Activated gamma-delta T cell treated with anti-CD3 and anti-CD28 coated beads, Interleukin-2, amount 50 U/mL, for 16 hours (primary cell): Measurements from ENCODE around the gene ZNF606.
A peak's percentile ranks its signal among the peaks of the same experiment; 100 is the strongest.
"Not testable (repeated sequence)": the region's sequence is repeated elsewhere in the genome, so short reads cannot be mapped to it uniquely, and the experiment has no call there.

Experiments
- DNase-seq: peaks from one replicate; pipeline ENCODE4 v3.0.0-alpha.2; 2020; ENCODE audit warnings: low read depth

The ZNF606 gene

GRCh38 chr19:58009666-58010301 is 7.2 kb upstream of the ZNF606 start:
- peak; percentile 45 for DNase-seq

GRCh38 chr19:58009301-58009665 is 6.7 kb upstream of the ZNF606 start:
- DNase-seq = no peak

DNA sequence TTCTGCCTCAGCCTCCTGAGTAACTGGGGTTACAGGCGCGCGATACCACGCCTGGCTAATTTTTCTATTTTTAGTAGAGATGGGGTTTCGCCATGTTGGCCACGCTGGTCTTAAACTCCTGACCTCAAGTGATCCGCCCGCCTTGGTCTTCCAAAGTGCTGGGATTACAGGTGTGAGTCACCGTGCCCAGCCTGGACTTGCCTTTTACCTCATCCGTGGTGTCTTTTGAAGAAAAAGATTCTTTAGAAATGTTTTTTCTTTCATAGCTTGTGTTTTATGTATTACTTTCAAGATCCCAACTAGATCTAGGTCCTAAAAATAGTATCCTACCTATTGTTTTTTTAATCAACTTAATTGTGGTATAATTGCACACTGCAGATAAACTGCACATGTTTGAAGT is 6.3 kb upstream of the ZNF606 start:
- not testable (repeated sequence) for DNase-seq

GRCh38 chr19:58007285-58007684 is 4.7 kb upstream of the ZNF606 start:
- DNase-seq = no peak

DNA sequence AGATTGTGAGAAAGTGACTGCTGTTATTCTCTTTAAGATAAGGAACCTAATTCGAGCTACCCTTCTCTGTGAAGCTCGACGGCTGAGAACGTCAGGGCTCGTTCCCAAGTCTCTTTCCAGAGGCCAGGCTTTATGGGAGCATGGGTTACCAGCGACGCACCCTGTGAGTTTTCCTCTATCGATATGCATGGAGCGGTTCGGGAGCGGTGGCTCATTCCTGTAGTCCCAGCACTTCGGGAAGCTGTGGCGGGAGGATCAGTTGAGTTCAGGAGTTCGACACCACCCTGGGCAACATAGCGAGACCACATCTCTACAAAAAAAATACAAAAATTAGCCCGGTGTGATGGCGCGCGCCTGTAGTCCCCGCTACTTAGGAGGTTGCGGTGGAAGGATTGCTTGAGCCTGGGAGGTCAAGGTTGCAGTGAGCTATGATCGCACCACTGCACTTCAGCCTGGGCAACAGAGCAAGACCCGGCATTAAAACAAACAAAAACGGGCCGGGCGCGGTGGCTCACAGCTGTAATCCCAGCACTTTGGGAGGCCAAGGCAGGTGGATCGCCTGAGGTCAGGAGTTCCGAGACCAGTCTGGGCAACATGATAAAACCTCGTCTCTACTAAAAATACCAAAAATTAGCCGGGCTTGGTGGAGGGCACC is 681 bp upstream of the ZNF606 start:
- DNase-seq = no peak

GRCh38 chr19:58001895-58002369 is 688 bp downstream of the ZNF606 start:
- no peak for DNase-seq

DNA sequence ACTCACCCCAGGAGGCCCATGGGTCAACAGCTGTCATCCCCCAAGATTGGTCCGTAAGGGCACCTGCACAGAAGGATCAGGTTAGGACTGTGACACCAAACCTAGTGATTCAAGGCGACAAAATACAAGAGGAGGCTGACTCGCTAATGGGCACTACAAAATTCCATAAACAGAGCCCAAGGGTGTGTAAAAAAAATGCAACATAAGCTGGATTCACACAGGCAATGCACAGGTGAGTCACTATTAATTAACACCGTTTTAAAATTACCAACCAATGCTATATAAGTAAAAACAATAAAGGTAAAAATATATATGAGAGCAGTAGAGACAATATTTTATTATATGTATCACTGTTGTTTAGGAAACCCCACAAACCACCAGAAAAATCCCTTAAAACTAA is 1.9 kb downstream of the ZNF606 start:
- no peak for DNase-seq

DNA sequence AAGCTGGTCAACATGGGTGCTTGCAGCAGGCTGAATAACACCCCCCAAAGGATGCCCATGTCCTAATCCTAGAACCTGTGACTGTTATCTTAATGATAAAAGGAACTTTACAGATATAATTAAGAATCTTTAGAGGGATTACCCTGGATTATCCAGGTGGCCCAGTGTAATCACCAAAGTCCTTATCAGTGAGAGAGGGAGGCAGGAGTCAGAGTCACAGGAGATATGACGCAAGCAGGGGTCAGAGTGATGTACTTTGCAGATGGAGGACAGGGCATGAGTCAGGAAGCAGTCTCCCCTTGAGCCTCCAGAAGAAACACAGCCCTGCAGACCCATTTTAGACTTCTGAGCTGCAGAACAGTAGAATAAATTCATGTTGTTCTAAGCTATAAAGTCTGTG is 9.8 kb downstream of the ZNF606 start:
- no peak for DNase-seq

DNA sequence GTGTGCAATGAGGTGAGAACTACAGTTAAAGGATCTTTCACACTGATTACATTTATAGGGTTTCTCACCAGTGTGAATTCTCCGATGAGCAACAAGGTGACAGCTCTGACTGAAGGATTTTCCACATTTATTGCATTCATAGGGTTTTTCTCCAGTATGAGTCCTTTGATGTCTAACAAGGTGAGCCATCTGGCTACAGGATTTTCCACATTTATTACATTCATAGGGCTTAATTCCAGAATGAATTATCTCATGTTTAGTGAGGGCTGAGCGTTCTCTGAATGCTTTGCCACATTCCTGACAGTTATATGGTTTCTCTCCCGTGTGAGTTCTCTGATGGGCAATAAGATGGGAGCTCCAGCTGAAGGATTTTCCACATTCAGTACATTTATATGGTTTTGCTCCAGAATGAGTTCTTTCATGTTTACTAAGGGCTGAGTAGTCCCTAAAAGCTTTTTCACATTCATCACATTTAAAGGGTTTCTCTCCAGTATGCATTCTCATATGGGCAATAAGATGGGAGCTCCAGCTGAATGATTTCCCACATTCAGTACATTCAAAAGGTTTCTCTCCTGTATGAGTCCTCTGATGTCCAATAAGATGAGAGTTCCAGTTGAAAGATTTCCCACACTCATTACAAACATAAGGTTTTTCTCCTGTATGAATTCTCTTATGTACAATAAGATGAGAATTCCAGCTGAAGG is 23.9 kb downstream of the ZNF606 start:
- DNase-seq = no peak

GRCh38 chr19:57974434-57974833 is 28.2 kb downstream of the ZNF606 start, which contains the start of gene C19orf18:
Gene C19orf18 (minus strand): TSS chr19:57974534. CDS start chr19:57974432, 102 bp downstream.
- no peak for DNase-seq

DNA sequence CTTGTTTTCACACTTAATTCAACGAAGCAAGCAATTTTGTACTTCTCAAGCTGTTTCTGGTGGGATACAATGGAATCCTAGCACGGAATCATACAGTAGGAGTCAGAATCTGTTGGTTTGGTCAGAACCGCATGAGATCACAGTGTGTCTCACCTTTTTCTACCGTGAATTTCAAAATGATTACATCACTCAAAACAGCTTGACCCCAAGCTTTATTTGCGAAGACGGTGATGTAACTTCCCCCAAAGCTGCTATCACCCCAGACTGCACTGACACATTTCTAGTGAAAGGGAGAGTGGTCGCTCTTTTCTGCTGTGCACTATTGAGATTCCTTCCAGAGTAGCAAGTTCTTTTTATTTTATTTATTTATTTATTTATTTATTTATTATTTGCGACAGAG is 37.9 kb downstream of the ZNF606 start:
- no peak for DNase-seq

GRCh38 chr19:57961785-57962184 is 40.8 kb downstream of the ZNF606 start:
- DNase-seq = no peak

DNA sequence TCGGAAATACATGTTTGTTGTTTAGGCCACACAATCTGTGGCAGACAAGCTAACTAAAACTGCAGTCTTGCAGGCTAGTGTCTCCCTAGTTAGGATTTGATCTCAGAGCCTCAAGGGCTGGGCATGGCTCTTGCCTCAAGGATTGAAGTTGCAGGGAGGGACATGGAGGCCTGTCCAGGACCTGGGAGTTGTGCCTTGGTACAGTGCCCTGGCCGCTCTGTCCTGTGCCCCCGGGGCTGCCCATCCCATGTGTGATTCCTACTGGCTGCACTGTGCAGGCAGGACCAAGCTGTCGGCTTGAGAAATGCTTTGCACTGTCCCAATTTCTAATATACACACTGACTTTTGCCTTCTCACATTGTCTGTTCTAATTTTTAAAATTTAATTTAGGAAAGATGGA is 47.6 kb downstream of the ZNF606 start:
- no peak for DNase-seq

- DNase-seq = no peak
These were observed 52.9 kb downstream of the ZNF606 start for GRCh38 chr19:57949702-57950101.

DNA sequence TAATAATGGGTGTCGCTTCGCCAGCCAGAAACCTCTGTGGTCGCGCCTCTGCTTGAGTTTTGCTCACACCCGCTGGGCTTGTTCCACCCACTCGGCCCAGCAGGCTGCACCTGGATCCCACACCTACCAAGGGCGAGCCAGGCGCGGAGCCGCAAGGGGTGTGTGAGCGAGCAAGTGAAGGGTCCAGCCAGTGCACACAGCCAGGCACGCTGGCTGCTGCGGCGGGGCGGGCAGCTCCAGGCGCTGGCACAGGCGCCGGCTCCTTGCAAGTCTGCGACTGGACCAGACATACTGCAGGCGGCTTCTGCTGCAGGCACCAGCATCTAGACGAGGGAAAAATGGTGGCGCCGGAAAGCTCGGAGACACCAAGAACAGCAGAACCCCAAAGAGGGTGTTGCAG is 53.3 kb downstream of the ZNF606 start:
- no peak for DNase-seq

GRCh38 chr19:57947419-57948134 is 55.0 kb downstream of the ZNF606 start, which contains the start of gene ZNF256:
Gene ZNF256 (minus strand): TSS chr19:57947706. CDS start chr19:57947474, 232 bp downstream.
- peak; percentile 84 for DNase-seq

GRCh38 chr19:57947088-57947418 is 55.6 kb downstream of the ZNF606 start:
- no peak for DNase-seq

DNA sequence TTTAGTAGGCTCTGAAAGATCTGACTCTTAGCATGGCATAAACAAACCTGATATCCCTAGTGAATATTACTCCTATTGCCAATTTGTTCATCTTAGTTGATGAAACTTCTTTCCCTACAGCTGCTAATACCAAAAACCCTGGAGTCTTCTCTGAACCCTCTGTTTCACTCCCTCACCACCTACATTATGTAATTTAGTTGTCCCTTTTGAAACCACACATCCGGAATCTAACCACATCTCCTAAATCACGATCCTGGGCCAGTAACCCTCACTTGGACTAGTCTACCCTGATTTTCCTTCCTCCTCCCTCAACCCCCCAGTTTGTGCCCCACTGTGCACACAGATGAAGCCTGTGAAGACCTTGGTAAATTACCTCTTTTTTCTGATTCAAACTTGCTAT is 56.3 kb downstream of the ZNF606 start:
- no peak for DNase-seq

- DNase-seq = no peak
These were observed 61.0 kb downstream of the ZNF606 start for GRCh38 chr19:57941593-57941992.

GRCh38 chr19:57935731-57936130 is 66.9 kb downstream of the ZNF606 start:
- no peak for DNase-seq

DNA sequence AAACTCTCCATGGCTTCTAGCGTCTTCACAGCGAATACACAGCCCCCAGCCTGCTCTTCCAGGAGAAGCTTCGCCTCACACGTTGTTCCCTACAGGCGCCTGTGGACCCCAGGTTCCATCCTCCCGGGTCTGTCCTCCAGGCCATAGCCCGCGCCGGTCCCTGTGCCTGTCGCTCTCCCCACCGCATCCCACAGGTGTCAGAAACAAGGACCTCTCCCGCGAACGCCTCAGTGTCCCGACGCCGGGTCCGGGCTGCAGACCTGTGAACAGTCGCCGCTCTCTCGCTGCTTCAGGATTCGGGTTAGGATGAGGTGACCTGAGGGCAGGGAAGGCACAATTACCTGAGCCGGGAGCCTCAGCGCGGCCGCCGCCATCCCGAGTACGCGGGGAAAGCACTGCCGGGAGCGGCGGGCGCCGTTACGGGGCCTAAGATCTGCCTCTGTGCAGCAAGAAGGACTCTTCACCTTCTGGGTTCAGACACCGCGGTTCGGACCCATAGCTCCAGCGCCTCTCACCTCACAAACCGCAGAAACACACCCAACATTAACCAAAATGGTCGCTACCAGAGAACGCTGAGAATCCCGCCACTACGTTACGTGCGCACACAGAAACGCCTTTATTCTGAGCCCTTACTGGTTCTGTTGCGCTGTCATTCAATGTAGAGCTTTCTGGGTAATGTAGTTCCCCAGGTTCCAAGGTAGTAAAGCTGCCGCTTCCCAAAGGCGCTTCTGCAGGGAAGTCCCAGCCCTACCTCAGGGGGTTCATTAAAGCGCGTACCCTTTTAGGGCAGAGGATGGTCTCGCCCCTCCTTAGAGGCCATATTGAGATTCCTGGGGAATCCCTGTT is 67.6 kb downstream of the ZNF606 start, which contains the start of gene ZNF418:
Gene ZNF418, minus strand, starts transcription at position 583 of the 846 bp plus-strand sequence. CDS start 1,580 bp downstream, outside the sequence.
- peak; percentile 15 for DNase-seq
